PC-3 (cell line): Measurements from ENCODE around the gene UVSSA. TPM values are rescaled to one million over a fixed set of nuclear protein-coding genes. Genes with fewer than 3 reads are reported as not detected.
"Not testable (repeated sequence)": the region's sequence is repeated elsewhere in the genome, so short reads cannot be mapped to it uniquely, and the experiment has no call there.

Experiments used
- ATAC-seq: fragments of 200-7000 bp; cut with Tn5 transposase; 2 replicates; pipeline ENCODE4 v1.9.1; 2020; ENCODE audit warnings: mild to moderate bottlenecking, moderate library complexity
- BruUV-seq: library from RNA; stranded (reverse); fragments of 400-500 nt; replicated peaks from 2 replicates; lab custom pipeline; 2021; lab: Mats Ljungman, UMichigan
- CTCF ChIA-PET: fragments of 300-600 bp; sonication (Branson Sonifier 250); formaldehyde crosslinking; loops from one replicate; lab custom pipeline; 2022; ENCODE audit warnings: antibody characterized with exemption; lab: Charles Lee
- POLR2A ChIA-PET: fragments of 300-600 bp; sonication (Branson Sonifier 250); formaldehyde crosslinking; loops from one replicate; lab custom pipeline; 2022; ENCODE audit warnings: antibody characterized with exemption; ENCODE audit not compliant: unreplicated experiment; lab: Charles Lee
- DNase-seq: peaks from one replicate; pipeline ENCODE4 v3.0.0-alpha.2; 2015
- H2AFZ ChIP-seq: fragments of 300-600 bp; sonication (generic); 2 replicates; pipeline ENCODE4 v1.6.0; 2016; ENCODE audit warnings: antibody characterized with exemption, low read length
- H3F3A ChIP-seq: fragments of 300-600 bp; sonication (generic); one replicate; pipeline ENCODE4 v1.6.0; 2017; ENCODE audit warnings: antibody characterized with exemption, low read length, control low read depth, mild to moderate bottlenecking; ENCODE audit not compliant: unreplicated experiment
- H3K27ac ChIP-seq: fragments of 300-600 bp; sonication (generic); 2 replicates; pipeline ENCODE4 v1.5.1; 2016; ENCODE audit warnings: mild to moderate bottlenecking, low read length
- H3K27me3 ChIP-seq: fragments of 300-600 bp; sonication (generic); 2 replicates; pipeline ENCODE4 v1.6.1; 2016; ENCODE audit warnings: low read length, mixed read lengths
- H3K36me3 ChIP-seq: fragments of 300-600 bp; sonication (generic); 2 replicates; pipeline ENCODE4 v1.6.1; 2016; ENCODE audit warnings: low read depth, mixed run types, low read length, mixed read lengths
- H3K4me1 ChIP-seq: fragments of 300-600 bp; sonication (generic); 2 replicates; pipeline ENCODE4 v1.5.1; 2016; ENCODE audit warnings: low read length; ENCODE audit not compliant: insufficient read depth
- H3K4me2 ChIP-seq: fragments of 300-600 bp; sonication (generic); 2 replicates; pipeline ENCODE4 v1.6.0; 2016; ENCODE audit warnings: low read length
- H3K4me3 ChIP-seq: fragments of 300-600 bp; sonication (generic); 2 replicates; pipeline ENCODE4 v1.5.1; 2016; ENCODE audit warnings: mild to moderate bottlenecking, low read length, mixed read lengths
- H3K79me2 ChIP-seq: fragments of 300-600 bp; sonication (generic); 2 replicates; pipeline ENCODE4 v1.6.1; 2017; ENCODE audit warnings: low read length, mixed read lengths
- H3K9ac ChIP-seq: fragments of 300-600 bp; sonication (generic); 2 replicates; pipeline ENCODE4 v1.6.0; 2016; ENCODE audit warnings: mild to moderate bottlenecking, low read length
- H3K9me2 ChIP-seq: fragments of 300-600 bp; sonication (generic); replicated peaks from 2 replicates; pipeline ENCODE4 v1.6.1; 2016; ENCODE audit warnings: mixed run types, low read length, mixed read lengths
- H3K9me3 ChIP-seq: fragments of 300-600 bp; sonication (generic); 2 replicates; pipeline ENCODE4 v1.6.1; 2016; ENCODE audit warnings: low read length, mixed read lengths
- H4K20me1 ChIP-seq: fragments of 300-600 bp; sonication (generic); 2 replicates; pipeline ENCODE4 v1.6.1; 2016; ENCODE audit warnings: low read length, mixed read lengths
- CTCF ChIP-seq: fragments of 300-600 bp; sonication (generic); conservative IDR thresholded peaks from 2 replicates; pipeline ENCODE4 v1.5.1; 2017; ENCODE audit warnings: antibody characterized with exemption, low read depth, mild to moderate bottlenecking, low read length
- EZH2 ChIP-seq: fragments of 300-600 bp; sonication (generic); IDR thresholded peaks from one replicate; pipeline ENCODE4 v1.6.1; 2017; ENCODE audit warnings: antibody characterized with exemption, mild to moderate bottlenecking, low read length; ENCODE audit not compliant: unreplicated experiment
- EZH2phosphoT487 ChIP-seq: fragments of 300-600 bp; sonication (generic); IDR thresholded peaks from 2 replicates; pipeline ENCODE4 v1.6.1; 2018; ENCODE audit warnings: mild to moderate bottlenecking, antibody characterized with exemption, low read length, borderline replicate concordance
- intact Hi-C: fragments of 100-400 bp; cut with micrococcal nuclease; formaldehyde crosslinking; loops from 2 replicates; pipeline ENCODE4 v1.9.0; 2023
- total RNA-seq: library from RNA; depleted of rRNA; stranded (reverse); fragments of >200 nt; gene quantifications from 2 replicates; pipeline ENCODE4 v1.2.3, GENCODE V29; 2014

Gene UVSSA
- total RNA-seq, 1 experiment from 2014 or later, result 6.2 TPM

GRCh38 chr4:1395389-1395820, 48.4 kb downstream of the UVSSA start:
- H3K9me3 ChIP-seq, H3K27ac ChIP-seq, H3K36me3 ChIP-seq, H3K27me3 ChIP-seq, H3K9me2 ChIP-seq, intact Hi-C loops, H3F3A ChIP-seq, ATAC-seq, POLR2A ChIA-PET, H3K4me2 ChIP-seq, BruUV-seq, CTCF ChIA-PET, H3K4me1 ChIP-seq, DNase-seq, H3K79me2 ChIP-seq, H4K20me1 ChIP-seq, H3K9ac ChIP-seq, H2AFZ ChIP-seq, H3K4me3 ChIP-seq: not testable (repeated sequence)

- intact Hi-C loops, result no loop called here
- Histone ChIP-seq H3K79me2 (no peaks in the 10 kb centered on the region), H3K9me2 (no peaks in the 10 kb centered on the region), H3K9me3 (no peaks in the 10 kb centered on the region), H3F3A (no peaks in the 10 kb centered on the region), H4K20me1 (no peaks in the 10 kb centered on the region), H3K4me2 (no peak overlapping the region), H3K4me3 (no peak overlapping the region), H3K36me3 (no peaks in the 10 kb centered on the region; the same call in 1 of the 2 replicates), H3K9ac (no peak overlapping the region), H2AFZ (no peak overlapping the region), H3K27me3 (no peaks in the 10 kb centered on the region), H3K27ac (no peak overlapping the region), H3K4me1 (no peaks in the 10 kb centered on the region)
- ATAC-seq (no peak), DNase-seq (no peak)
- TF ChIP-seq CTCF (no peak), EZH2phosphoT487 (no peak), EZH2 (no peak)
- ChIA-PET POLR2A (no interaction called here), CTCF (no interaction called here)
- BruUV-seq, result no TSS peak
Observed at GRCh38 chr4:1395941-1396805, 49.2 kb downstream of the UVSSA start.

- H3K36me3 ChIP-seq, result no peaks in the 10 kb centered on the region; the same call in 1 of the 2 replicates
Observed at GRCh38 chr4:1396806-1397455, 49.9 kb downstream of the UVSSA start.

More at GRCh38 chr4:1396806-1397455, 49.9 kb downstream of the UVSSA start:
- no TSS peak for BruUV-seq
- Histone ChIP-seq H3K4me1 (no peaks in the 10 kb centered on the region), H3F3A (no peaks in the 10 kb centered on the region), H2AFZ (no peak overlapping the region), H4K20me1 (no peaks in the 10 kb centered on the region), H3K9me3 (no peaks in the 10 kb centered on the region), H3K27me3 (peaks cover 6% of the 10 kb centered on the region), H3K79me2 (no peaks in the 10 kb centered on the region), H3K27ac (no peak overlapping the region), H3K4me2 (no peak overlapping the region), H3K9ac (no peak overlapping the region), H3K4me3 (no peak overlapping the region), H3K9me2 (no peaks in the 10 kb centered on the region)
- POLR2A ChIA-PET, result no interaction called here
- DNase-seq (no peak), ATAC-seq (no peak)
- intact Hi-C loops, result no loop called here
- CTCF ChIA-PET, result no interaction called here
- TF ChIP-seq CTCF, result no peak
- TF ChIP-seq EZH2phosphoT487, result no peak
- no peak for TF ChIP-seq EZH2
